Measurements from ENCODE around the gene KCNAB2.

DNA sequence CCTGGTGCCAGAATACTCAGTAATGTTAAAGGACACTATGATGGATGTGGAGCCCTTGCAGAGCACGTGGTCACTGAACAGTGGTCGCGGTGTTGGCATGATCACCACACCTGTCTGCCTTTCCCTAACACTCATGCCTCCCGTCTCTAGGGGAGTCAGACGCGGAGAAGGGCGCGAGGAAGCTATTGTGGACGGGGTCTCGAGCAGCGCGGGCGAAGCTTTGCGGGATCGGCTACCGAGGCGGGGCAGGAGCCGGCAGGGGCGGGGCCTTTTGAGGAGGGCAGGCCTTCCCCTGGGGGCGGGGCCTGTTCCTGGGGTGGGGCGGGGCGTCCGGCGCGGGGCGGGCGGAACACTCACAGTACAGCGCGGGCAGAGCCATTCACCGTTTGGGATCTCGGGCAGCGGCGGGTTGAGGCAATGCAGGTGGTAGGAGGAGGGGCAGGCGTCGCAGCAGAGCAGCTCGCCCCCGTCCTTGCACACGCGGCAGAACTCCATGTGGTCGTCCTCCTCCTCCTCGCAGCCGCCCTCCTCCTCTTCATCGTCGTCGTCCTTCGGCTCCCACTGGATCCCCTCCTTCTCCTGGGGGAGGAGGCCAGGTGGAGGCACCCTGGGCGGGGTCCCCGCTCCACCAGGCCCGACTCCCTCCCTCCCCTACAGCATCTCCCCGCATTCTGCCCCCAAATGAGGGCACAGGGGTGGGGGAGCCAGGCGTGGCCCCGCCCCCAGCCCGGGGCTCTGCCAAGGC lies 103.0 kb downstream of the KCNAB2 start:
- no peak for TF ChIP-seq POLR2A (IDR thresholded peaks at IDR 0.05; ENCODE audit: low read depth, low read length)
- TF ChIP-seq POLR2AphosphoS5 (IDR thresholded peaks at IDR 0.05; ENCODE audit: low read depth, low read length) = no peak
- no peak for TF ChIP-seq TAF1 (IDR thresholded peaks at IDR 0.05; ENCODE audit: borderline replicate concordance, low read depth, low read length)

Measured in GM12892 (cell line).